8988T (cell line): Measurements from ENCODE around the gene PLCB1.
"Not testable (repeated sequence)": the region's sequence is repeated elsewhere in the genome, so short reads cannot be mapped to it uniquely, and the experiment has no call there.

ENCODE experiments used
- DNase-seq: peaks from one replicate; pipeline ENCODE4 v3.0.0; 2011

Gene PLCB1

DNA sequence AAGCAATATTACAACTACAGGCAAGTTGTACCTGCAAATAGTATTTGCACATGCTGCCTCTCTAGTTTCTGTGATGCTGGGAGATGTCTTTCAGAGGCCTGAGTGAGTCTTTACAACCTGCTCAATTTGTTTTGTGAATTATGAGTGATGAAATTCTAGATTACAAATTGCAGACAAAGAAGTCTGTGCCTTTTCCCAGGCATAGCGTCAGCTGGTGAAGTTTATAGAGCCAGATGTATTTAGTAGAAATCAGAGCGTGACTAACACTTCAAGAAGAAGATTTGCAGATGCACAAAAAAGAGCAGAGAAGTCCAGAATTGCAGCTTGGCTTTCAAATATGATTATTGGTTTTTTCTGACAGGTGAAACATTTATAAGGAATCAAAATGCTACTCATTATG lies 289.9 kb downstream of the PLCB1 start:
- DNase-seq = no peak

DNA sequence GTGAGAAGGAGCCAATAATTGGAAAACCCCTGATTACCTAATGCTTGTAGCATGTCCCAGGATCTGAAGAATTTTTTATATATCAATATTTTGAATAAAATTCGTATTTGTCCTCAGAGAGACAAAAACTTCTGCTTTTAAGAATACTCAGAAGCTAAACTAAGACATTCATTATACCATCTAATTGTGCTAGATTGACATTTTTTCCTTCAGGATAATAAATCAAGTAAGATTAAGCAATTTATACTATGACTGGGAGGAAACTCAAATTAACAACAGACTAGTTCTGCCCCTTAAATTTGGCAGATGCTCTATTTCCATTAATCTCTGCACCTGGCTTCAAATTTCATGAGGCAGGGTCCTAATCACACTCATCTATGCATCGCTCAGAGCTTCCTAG lies 291.4 kb downstream of the PLCB1 start:
- no peak for DNase-seq

DNA sequence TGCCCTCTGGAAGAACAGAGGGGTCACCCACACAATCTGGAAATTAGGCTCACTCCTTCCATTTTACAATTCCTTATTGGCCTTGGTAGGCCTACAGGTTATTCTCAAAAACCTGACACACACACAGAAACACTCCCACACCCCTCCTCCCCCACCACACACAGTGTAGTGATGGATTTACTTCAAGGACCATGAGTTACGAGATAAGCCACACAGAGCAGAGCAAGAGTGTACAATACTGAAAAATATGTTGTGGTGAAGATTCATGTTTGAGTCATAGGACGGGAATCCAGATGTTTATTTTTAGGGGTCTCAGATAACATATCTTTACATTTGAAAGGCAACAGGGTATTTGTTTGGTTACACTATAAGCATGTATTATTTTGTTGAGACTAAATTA lies 291.9 kb downstream of the PLCB1 start:
- no peak for DNase-seq

DNA sequence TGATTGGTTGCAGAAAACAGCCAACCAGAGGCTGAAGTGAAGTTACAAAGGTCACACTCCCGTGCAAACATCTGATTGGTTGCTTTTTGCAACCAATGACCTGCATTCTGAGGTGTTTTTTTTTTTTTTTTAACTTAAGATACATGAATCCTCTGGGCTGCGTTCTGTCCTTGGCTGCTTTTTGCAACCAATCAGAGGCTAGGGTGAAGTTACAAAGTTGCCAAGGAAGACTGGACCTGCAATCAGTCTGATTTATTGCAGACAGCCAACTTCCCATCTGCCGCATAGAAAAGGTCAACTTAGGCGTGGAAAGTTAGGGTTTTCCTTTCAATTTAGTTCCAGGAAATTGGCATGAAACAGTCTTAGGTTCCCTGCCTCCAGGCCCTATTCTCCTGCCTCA lies 292.9 kb downstream of the PLCB1 start:
- no peak for DNase-seq

DNA sequence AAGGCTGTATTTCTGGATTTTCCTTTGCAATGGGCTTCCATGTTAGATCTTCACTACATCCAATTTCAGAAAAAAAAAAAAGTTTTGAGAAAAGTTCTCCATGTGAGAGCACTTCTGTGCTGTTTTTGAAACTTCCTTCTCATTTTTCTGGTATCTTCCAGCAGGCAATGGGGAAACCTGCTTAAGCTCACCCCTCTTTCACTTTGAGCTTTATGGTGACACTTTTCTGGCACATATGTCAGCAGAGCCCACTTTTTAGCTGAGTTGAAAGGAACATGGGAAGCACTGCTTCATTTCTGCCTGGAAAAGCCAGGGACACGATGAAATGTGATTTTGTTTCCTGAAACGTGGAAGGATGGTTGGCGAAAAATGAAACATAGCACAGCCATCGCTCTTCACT lies 293.7 kb downstream of the PLCB1 start:
- DNase-seq = no peak

DNA sequence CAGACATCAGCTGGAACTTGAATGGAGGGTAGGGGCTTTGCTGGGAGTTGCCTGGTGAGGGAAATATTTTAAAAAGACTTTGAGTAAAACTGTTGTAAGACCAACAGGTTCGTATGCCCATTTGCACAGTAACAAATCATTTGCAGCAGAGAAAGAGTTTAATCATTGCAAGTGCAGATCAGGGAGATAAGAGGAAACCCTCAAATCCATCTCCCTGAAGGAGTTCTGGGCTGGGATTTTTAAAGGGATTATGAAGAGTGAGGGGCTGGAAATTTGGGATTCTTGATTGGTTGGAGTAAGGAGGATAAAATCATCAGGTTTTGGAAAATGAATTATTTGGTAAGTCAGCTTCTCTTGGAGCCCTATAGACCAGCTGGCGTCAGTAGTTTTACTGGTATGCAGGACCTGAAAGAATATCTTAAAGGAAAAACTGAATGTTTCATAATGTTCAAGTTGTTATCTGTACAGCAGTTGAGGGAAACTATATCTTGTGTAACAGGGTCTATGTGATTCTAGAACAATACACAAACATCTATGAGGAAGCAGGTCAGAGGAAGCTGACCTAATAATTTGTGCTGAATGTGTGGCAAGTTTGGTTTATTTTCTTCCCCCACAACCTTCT lies 295.5 kb downstream of the PLCB1 start:
- DNase-seq = no peak

DNA sequence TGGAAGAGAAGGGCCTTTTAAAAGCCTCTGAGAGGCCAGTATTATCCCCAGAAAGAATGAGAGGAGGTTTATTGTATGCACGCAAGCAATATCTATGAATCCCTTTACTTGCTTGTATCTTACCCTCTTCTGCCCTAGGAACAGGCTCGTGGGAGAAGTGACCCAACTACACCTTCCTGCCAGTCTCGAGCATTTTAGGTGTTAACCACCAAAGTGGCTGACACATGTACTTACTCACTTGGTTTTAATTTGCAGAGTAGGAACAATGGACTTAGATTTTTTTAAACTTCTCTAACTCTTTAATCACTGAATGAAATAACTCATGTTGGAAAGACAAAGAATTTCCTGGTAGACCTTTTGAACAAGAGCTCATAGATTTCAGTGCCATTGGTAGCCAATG lies 296.9 kb downstream of the PLCB1 start:
- no peak for DNase-seq

DNA sequence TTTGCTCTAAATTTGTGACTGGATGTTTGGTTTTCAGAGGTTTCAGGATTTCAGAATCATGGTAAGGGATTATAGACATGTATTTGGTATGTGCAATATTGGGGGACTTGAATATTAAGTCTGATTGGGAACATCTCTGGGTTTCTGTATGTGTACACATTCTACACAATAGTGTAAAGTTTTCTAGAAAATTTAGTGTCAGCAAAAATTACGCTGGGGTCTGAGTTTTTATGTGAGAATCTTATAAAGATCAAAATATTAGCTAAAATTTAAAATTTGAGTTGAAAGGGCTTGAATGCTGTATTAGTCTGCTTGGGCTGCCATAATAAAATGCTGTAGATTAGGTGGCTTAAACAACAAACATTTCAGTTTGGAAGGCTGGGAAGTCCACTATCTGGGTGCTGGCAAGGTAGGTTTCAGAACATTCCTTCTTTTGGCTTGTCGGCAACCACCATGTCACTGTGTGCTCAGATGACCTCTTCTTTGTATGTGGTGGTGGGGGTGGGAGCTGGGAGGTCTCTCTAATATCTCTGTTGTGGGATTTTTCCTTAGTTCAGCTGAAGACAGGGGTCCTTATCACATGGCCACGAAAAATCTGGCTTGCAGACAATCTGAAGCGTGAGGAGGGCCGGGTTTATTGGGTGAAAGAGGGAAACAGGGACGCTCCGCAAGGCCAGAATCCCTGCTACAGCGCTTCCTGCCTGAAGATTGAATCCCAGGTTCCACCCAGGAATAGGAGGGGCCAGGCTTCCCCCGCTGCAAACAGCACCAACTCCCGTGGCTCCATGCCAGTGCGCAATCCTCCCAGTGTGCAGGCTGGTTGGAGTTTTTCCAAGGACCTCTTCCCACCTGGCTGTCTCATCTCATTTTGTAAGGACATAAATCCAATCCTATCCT lies 299.7 kb downstream of the PLCB1 start:
- no peak for DNase-seq

DNA sequence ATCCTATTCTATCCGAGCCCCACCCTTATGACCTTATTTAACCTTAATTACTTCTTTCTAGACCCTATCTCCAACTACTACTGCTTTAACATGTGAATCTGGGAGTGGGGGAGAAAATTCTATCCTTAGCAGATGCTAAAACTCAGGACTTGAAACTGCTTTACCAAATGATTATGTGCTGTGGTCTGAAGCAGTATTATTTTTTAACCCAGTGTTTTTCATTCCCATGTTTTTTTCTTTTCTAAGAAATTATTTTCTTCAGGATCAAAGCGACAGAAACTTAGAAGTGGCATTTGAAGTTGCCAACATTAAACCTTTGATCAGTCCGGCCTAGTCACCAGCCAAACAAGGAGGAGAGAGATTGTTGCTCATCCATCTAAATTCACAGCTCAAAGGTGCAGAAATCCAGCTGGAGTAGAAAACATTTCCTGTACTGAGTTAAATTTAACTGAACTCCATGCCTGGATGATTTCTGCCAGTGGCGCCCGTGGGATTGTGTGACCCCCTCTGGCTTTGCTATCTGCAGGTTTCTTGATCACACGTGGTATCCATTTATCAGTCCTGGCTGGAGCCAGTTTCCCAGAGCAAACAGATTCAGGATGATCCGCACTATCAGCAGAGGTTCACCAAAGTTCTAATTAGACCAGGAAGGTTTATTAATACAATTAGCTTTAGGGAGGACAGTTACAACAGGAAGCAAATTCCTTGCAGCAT lies 300.5 kb downstream of the PLCB1 start:
- DNase-seq = no peak

DNA sequence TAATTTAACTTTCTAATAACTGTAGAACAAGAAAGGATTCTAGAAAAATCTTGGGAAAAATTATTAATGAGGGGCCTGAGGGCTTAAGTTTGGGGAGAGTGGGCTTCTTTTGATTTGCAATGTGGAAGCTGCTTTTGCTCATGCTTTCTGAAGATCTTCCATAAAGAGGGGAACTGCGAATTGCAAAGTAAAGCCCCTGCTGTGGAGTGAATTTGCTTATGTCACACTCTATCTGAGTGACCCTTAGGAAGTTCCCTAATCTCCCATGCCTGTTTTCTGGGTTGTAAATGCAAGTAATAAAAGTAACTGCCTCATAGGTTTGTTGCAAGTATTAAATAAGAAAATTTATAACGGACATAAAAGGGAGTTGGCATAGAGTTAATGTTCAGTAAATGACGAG lies 301.2 kb downstream of the PLCB1 start:
- DNase-seq = no peak

DNA sequence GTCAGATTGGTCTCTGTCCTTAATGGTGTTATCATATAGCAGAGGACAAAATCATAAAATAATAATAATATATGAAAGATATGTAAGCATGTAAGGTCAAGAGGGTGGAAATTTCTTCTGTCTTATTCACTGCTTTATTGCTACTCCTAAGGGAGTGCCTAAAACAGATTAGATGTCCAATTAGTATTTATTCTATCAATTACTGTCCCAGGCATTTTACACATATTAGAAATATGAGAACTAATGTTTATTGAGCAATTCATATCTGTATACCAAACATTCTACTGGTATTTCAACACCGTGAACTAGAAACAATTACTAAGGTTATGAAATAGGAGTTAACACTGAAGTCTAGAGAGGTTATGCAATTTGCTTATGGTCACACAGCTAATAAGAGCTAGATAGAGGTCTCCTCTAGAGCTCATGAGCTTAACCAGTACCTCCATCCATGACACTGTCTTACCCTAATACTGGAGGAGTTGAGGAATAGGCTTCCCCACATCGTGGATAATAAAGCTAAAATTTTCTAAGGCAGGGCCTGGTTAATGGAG lies 302.3 kb downstream of the PLCB1 start:
- DNase-seq = no peak

DNA sequence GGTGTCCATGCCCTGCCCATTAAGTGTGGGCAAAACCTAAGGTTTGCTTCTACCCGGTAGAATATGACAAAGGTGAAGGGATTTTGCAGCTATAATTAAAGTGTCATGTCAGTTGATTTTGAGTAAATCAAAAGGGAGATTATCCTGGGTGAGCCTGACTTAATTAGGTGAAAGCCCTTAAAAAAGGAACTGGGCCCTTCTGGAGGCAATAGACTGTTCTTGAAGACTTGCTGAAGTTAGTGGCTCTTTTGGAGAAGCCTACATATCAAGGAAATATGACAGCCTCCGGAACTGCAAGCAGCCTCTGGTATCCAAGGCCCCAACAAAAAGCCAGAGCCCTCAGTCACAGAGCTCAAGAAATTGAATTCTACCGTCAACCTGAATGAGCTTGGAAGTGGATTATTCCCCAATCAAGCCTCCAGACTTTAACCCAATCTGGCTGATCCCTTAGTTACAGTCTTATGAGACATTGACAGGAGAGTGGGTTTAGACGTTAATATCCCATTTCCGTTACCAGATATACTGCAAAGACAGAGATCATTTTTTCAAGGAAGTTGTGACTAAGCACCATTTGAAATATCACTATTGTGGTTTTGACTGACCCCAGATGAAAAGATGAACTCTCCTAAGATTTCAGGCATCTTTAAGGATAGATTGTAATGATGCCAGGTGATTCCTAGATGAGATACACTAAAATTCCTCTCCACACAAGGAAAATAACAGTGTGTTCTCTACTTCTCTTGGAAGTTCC lies 303.4 kb downstream of the PLCB1 start:
- DNase-seq = no peak

DNA sequence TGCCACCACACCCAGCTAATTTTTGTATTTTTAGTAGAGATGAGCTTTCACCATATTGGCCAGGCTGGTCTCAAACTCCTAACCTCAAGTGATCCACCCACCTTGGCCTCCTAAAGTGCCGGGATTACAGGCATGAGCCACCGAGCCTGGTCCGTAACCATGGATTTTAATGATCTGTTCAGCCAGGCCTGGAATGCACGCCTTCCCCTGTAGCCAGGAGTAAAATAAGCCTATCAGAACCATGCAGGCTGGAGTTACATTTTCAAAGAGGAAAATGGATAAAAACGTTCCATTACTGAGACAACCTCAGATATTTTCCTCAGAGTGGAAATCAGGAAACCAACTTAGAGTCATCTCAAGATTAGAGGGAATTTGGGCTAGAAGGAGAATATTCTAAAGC lies 304.9 kb downstream of the PLCB1 start:
- not testable (repeated sequence) for DNase-seq

DNA sequence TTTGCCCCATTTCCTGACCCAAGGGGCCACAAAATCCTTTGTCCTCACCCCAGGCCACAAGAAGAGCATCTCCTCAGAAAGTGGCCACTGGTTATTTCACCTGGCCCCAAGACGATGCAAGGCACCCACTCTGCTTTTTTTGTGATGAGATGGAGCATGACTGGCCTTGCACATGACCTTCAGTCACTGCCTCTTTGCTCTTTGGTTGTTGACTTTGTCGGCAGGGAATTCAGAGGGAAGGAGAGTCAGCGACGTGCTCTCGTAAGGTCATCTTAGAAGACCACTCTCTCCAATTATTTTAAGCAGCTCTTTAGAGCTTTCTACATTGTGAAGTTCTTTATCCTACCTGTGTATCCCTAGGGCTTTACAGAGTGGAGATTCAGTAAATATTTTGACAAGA lies 306.7 kb downstream of the PLCB1 start:
- no peak for DNase-seq

DNA sequence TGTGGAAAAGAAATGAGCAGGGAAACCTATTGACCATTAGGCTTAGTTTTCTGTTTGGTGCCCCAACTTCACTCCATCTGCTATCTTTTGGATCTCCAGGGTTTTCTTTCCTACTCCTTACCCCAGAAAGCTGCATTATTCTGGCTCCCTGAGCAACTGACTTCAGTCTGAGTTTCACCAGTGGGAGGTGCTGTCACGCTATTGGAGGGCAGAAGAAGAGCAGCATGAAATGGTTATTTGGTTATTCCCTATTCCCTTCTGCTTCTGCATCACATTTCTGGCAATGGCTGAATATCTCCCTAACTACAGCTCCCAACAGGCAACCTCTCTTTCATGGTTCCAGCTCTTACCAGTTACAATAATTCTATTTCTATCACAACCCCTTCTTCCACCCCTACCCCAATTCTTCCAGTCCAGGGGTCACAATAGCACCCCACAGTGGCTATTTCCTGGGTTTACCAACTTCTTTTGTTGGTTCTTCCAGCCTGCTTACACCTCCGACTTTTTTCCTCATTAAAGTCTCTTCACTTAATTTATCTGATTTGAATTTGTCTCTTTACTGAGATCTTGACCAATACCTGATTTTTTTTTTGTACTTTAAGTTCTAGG lies 311.5 kb downstream of the PLCB1 start:
- no peak for DNase-seq

DNA sequence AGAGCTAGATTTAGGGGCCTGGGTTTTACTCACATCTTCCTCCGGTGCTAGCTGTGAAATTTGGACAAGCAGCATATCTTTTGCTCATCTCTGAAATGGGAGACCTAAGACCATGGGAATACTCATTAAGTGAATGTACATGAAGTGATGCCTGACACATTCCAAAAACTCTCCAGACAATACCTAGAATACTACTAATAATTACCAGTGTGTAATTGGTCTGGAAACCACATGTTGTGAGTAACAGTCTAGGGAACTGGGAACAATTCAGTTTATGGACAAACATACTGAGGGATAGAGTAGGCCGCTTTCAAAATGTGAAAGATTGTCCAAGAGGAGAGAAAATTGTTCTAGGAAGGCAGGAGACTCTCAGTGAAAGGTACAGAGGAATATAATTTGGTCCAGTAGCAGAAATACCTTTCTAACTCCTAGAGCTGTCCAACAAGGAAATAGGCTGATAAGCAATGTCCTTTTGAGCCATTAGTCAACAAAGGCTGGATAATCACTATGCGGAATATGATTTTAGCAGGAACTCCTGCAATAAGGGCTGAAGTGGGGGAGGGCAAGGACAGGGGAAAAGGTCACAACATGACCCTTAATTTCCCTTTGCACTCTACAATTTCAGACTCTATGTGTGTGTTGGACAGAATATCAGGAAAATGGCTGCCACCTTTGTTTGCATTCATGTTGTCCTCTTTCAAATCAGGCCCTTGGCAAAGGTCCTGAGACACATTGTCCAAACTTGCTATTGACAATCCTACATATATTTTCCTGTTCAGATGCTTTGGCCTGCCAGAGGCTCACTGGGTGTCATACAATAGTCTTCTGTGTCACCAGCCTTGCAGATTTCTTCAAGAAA lies 315.4 kb downstream of the PLCB1 start:
- no peak for DNase-seq

DNA sequence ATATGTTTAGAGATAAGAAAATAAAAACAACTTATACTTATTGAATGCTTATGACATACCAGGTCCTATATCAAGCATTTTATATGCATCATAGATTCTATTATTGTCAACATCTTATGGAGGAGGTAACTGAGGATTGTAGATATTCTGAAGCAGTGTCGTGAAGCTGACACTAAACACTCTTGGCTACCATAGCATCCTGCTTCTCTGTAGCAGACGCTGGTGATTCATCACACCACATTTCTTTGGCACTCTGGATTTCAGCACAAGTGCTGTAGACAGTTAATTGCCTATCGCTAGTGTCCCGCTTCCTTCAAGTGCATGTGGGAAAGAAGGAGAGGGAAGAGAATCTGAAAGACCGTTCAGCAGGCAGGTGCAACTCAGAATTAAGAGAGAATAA lies 317.1 kb downstream of the PLCB1 start:
- no peak for DNase-seq

DNA sequence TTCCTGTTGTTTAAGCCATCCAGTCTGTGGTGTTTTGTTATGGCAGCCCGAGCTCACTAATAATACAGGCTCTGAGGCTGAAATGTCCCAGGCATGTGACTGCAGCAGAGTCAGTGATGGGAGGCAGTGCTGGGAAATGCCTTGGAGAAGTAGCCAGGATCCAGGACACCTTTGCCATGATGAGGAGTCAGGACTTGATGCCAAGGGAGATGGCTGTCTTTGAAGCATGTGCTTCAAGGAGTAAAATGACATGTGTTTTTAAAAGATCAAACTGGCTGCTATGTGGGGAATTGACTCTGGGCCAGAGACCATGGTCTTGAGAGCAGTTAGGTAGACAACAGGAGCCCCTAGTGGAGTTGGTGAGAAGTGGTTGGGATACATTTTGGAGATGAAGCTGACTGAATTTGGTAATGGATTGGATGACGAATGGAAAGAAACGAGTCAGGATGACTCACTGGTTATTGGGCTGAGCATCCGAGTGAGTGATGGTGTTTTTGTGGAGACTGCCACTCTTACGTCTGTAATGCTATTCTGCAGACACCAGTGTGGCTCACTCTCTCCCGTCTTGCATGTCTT lies 322.2 kb downstream of the PLCB1 start:
- peak; percentile 10 for DNase-seq

DNA sequence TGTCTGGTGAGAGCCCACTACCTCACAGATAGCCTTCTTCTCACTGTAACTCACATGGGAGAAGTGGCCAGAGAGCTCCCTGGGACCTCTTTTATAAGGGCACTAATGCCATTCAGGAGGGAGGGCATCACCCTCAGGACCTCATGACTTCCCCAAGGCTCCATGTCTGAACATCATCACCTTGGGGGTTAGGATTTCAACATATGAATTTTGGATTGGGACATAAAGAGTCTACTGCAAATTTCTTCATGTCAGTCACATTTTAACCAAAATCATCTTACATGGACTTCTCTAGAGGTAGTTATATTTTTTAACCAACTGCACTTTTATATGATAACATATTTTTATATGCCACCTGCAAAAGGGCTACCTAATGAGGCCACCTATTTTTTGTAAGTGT lies 324.7 kb downstream of the PLCB1 start:
- no peak for DNase-seq

DNA sequence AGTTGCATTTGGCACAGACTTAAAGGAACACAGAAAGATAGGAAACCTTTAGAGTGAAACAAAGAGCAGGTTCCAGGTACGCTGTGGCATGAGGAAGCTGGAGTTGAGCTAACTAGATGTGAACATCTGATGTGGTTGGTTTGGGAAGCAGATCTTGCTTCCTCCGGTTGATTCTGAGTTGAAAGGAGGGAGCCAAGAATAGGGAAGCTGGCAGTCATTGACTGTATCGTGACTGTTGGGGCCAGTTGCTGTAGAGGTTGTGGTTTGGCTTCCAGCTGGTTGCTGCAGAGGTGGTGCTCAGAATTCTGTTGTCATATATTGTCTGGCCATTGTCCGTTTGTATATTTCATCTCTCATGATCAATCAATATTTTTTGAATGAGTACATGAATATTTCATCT lies 325.9 kb downstream of the PLCB1 start:
- no peak for DNase-seq

DNA sequence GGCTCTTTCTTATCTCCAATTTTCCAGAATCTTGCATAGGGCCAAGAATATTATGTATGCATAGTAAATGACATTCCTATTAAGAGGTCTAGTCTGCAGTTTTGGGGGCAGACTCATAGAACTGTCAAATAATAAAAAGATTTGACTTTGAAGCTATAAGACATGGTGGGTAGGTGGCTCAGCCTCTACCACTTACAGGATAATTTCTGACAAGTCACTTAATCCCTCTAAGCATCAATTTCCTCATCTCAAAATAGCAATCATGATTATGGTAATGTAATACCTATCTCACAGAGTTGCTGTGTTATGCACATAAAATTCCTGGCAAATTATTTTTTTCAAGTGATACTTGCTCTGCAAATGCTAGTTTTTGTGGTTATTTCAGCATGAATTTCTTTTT lies 329.1 kb downstream of the PLCB1 start:
- DNase-seq = no peak
